Measurements from ENCODE around the gene INPP5J.

GRCh38 chr22:31098632-31099110 is 24.1 kb upstream of the INPP5J start:
- TF ChIP-seq, protein P1, sequence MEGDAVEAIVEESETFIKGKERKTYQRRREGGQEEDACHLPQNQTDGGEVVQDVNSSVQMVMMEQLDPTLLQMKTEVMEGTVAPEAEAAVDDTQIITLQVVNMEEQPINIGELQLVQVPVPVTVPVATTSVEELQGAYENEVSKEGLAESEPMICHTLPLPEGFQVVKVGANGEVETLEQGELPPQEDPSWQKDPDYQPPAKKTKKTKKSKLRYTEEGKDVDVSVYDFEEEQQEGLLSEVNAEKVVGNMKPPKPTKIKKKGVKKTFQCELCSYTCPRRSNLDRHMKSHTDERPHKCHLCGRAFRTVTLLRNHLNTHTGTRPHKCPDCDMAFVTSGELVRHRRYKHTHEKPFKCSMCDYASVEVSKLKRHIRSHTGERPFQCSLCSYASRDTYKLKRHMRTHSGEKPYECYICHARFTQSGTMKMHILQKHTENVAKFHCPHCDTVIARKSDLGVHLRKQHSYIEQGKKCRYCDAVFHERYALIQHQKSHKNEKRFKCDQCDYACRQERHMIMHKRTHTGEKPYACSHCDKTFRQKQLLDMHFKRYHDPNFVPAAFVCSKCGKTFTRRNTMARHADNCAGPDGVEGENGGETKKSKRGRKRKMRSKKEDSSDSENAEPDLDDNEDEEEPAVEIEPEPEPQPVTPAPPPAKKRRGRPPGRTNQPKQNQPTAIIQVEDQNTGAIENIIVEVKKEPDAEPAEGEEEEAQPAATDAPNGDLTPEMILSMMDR (conservative IDR thresholded peaks at IDR 0.05; ENCODE audit: low read depth, low read length) = no peak
- TF ChIP-seq EZH2 (IDR thresholded peaks at IDR 0.05; ENCODE audit: borderline replicate concordance, low read depth, low read length, poor library complexity, severe bottlenecking) = no peak

All from A673 (cell line).